Esophagus muscularis mucosa (tissue), 4 donors: ENCODE data around the gene SLC25A10. TPM values are rescaled to one million over a fixed set of nuclear protein-coding genes. Genes with fewer than 3 reads are reported as not detected.
A peak's percentile ranks its signal among the peaks of the same experiment; 100 is the strongest.

Source experiments
- DNase-seq: peaks from one replicate; pipeline ENCODE4 v3.0.0-alpha.2; 2017; ENCODE audit errors: extremely low spot score
- H3K27ac ChIP-seq, 4 donors: fragments of 200-600 bp; sonication (generic); replicated peaks in 1 of 4; 1 replicate in 3 of 4; 2 replicates in 1 of 4; pipeline ENCODE4 v1.5.1; 2016 to 2019; ENCODE audit warnings: mild to moderate bottlenecking in 1 of 4
- H3K27me3 ChIP-seq, 4 donors: fragments of 200-600 bp; sonication (generic); one replicate each; pipeline versions ENCODE4 v1.5.1 to v1.6.0; 2016 to 2019
- H3K36me3 ChIP-seq, 4 donors: fragments of 200-600 bp; sonication (generic); one replicate each; pipeline ENCODE4 v1.5.1; 2016 to 2019
- H3K4me1 ChIP-seq, 4 donors: fragments of 200-600 bp; sonication (generic); one replicate each; pipeline ENCODE4 v1.5.1; 2016 to 2019
- H3K4me3 ChIP-seq, 4 donors: fragments of 200-600 bp; sonication (generic); 1 replicate in 2 of 4; 2 replicates in 2 of 4; pipeline ENCODE4 v1.5.1; 2016 to 2019; ENCODE audit warnings: mild to moderate bottlenecking in 4 of 4, moderate library complexity in 1 of 4
- H3K9me3 ChIP-seq, 4 donors: fragments of 200-600 bp; sonication (generic); 1 replicate in 3 of 4; 2 replicates in 1 of 4; pipeline ENCODE4 v1.5.1; 2016 to 2019
- EP300 ChIP-seq: sonication (generic); formaldehyde crosslinking; IDR thresholded peaks from one replicate; pipeline ENCODE4 v1.6.1; 2017; ENCODE audit warnings: antibody characterized with exemption
- POLR2A ChIP-seq: fragments of 450-650 bp; IDR thresholded peaks from one replicate; pipeline ENCODE4 v1.6.1; 2017; ENCODE audit warnings: antibody characterized with exemption, moderate library complexity, mild to moderate bottlenecking, low read depth
- POLR2AphosphoS5 ChIP-seq, 2 donors: sonication (generic); formaldehyde crosslinking; IDR thresholded peaks; one replicate each; pipeline ENCODE4 v1.6.1; 2017; ENCODE audit warnings: antibody characterized with exemption in 2 of 2
- WGBS: methylation state at CpG from one replicate; pipeline ENCODE4 v1.1.5; 2018; 5-methylcytosine and 5-hydroxymethylcytosine counted together
- intact Hi-C: fragments of 100-400 bp; cut with DNase I; formaldehyde crosslinking; loops from one replicate; pipeline ENCODE4 v1.15.1; 2023
- total RNA-seq, 4 donors: library from RNA; depleted of rRNA; stranded (reverse); fragments of >200 nt; gene quantifications; one replicate each; pipeline versions ENCODE4 v1.1.0 to v1.2.1, GENCODE V29; 2016
- TF ChIP-seq, protein P1 (sequence below), 3 experiments: fragments of 200-600 bp in 2 of 3; fragments of 450-650 bp in 1 of 3; sonication (generic) in 2 of 3; IDR thresholded peaks; one replicate each; pipeline ENCODE4 v1.5.1; 2017 to 2019; ENCODE audit warnings: antibody characterized with exemption in 3 of 3, mild to moderate bottlenecking in 2 of 3, moderate library complexity in 1 of 3

SLC25A10 gene
- total RNA-seq, 4 donors from 2014 or later = 2.1 to 5.5 (median 4.8) TPM

DNA sequence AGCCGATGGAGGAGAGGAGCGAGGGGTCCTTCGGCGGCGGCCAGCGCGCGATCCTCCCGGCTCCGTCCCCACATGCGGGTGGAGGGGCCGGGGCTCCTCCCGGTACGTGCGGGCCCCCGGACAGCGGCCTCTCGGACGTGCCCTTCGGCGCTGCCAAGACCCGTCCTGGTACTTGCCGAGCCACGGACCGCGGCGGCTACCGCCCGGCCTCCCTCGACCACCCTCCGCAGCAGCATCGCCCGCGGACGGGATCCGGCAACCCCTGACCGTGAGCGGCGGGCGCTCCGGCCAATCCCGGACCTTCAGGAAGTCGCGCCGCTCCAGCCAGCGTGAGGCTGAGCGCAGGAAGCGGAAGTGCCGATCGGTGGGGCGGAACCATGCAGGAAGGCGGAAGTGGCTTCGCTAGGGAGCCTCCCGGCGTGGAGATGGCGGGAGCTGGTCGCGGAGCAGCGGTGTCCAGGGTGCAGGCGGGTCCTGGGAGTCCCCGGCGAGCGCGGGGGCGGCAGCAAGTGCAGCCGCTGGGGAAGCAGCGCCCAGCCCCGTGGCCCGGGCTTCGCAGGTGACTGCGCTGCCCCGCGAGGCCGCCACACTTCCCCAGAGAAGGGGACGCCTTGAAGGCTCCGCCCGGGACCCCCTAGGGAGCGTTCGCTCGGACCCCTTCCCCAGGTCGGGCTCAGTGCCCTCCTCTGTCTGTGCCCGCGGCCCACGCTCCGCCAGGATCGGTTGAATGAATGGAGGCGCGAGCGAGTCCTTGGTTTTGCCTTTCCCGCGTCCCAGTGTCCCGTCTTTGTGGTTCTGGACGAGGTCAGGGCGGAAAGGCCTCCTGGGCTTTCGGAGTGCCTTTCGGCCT is 45.5 kb upstream of the SLC25A10 start, which contains the start of the genes CCDC137 and OXLD1:
Gene CCDC137, plus strand, starts transcription at position 396 of the 850 bp plus-strand sequence. Its CDS starts 30 bp downstream, at position 426.
Gene OXLD1, minus strand, starts transcription at position 264 of the 850 bp plus-strand sequence. Its CDS starts 28 bp downstream, at position 236.
- intact Hi-C loops = loop anchor here (2.0 kb wide), 1 partner anchor 30 kb away; the partner anchor contains the start of genes NPLOC4 and TSPAN10
- WGBS = under 1% methylated on average over 42 of the region's 96 CpGs

DNA sequence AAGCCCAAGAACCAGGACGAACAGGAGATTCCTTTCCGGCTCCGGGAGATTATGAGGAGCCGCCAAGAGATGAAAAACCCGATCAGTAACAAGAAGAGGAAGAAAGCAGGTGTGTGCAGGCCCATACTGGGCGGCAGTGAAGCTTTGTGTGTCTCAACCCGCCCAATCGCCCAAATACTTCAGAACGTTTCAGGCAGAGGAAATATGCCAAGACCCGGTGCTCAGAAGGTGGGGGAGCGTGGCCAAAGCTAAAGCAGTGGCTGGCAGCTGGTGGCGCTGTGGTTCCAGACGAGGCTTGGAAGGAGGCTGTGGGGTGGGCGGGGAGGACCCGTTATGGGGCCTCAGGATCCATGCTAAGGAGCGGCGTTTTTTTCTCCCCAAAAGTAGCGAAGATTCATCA is 44.3 kb upstream of the SLC25A10 start:
- intact Hi-C loops = loop anchor here (2.0 kb wide), 1 partner anchor 31 kb away; the partner anchor contains the start of genes NPLOC4 and TSPAN10

More for the DNA sequence above, 45.5 kb upstream of the SLC25A10 start, which contains the start of the genes CCDC137 and OXLD1:
- H3K4me1 ChIP-seq = peaks cover 21 to 35% (median 30%) of the 10 kb centered on the region in 4 donors
- H3K27me3 ChIP-seq = no peaks in the 10 kb centered on the region
- peak; percentile 98 for DNase-seq
- H3K4me3 ChIP-seq = peak within 1 kb of the TSS; percentile 90 to 100 (median 96)
- TF ChIP-seq POLR2A (peak; percentile 55), EP300 (no peak), POLR2AphosphoS5 (IDR thresholded peaks at IDR 0.05) (peak; percentile 96 to 99)
- TF ChIP-seq, protein P1, sequence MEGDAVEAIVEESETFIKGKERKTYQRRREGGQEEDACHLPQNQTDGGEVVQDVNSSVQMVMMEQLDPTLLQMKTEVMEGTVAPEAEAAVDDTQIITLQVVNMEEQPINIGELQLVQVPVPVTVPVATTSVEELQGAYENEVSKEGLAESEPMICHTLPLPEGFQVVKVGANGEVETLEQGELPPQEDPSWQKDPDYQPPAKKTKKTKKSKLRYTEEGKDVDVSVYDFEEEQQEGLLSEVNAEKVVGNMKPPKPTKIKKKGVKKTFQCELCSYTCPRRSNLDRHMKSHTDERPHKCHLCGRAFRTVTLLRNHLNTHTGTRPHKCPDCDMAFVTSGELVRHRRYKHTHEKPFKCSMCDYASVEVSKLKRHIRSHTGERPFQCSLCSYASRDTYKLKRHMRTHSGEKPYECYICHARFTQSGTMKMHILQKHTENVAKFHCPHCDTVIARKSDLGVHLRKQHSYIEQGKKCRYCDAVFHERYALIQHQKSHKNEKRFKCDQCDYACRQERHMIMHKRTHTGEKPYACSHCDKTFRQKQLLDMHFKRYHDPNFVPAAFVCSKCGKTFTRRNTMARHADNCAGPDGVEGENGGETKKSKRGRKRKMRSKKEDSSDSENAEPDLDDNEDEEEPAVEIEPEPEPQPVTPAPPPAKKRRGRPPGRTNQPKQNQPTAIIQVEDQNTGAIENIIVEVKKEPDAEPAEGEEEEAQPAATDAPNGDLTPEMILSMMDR (IDR thresholded peaks at IDR 0.05) = no peak
- peak within 1 kb of the TSS; percentile 79 to 93 (median 88) for H3K27ac ChIP-seq
- H3K9me3 ChIP-seq = no peaks in the 10 kb centered on the region
- H3K36me3 ChIP-seq = peaks cover 1 to 53% (median 37%) of the 10 kb centered on the region in 4 donors

DNA sequence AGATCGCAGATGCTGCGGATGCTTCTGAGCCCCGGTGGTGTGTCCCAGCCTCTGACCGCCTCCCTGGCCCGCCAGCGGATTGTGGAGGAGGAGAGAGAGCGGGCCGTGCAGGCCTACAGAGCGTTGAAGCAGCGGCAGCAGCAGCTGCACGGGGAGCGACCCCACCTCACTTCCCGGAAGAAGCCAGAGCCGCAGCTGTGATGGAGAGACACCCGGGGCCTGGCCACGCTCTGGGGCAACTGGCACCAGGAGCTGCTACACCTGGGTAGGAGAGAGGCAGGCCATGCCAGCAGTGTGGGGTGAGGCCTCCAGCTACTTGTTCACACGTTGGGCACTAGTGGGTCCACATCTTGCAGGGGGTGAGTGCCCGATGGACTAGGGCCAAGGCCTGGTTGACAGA is 39.6 kb upstream of the SLC25A10 start:
- 89% methylated on average over 10 of the region's 18 CpGs for WGBS
- no peaks in the 10 kb centered on the region for H3K9me3 ChIP-seq
- TF ChIP-seq, protein P1 (IDR thresholded peaks at IDR 0.05) = no peak
- TF ChIP-seq POLR2AphosphoS5 (IDR thresholded peaks at IDR 0.05) (no peak), EP300 (no peak), POLR2A (no peak)
- no peaks in the 10 kb centered on the region for H3K27me3 ChIP-seq
- H3K4me3 ChIP-seq = no peak overlapping the region
- peaks cover 10 to 22% (median 16%) of the 10 kb centered on the region in 4 donors for H3K4me1 ChIP-seq
- no peak for DNase-seq
- intact Hi-C loops = no loop called here
- H3K36me3 ChIP-seq = peaks cover 27 to 69% (median 64%) of the 10 kb centered on the region in 4 donors
- H3K27ac ChIP-seq = no peak overlapping the region

More for the DNA sequence above, 44.3 kb upstream of the SLC25A10 start:
- no peaks in the 10 kb centered on the region for H3K9me3 ChIP-seq
- no peak overlapping the region for H3K27ac ChIP-seq
- no peak for DNase-seq
- peaks cover 21 to 35% (median 30%) of the 10 kb centered on the region in 4 donors for H3K4me1 ChIP-seq
- WGBS = 85% methylated on average over 18 of the region's 18 CpGs
- peak overlapping the region; percentile 90 to 100 (median 96) for H3K4me3 ChIP-seq
- peaks cover 13 to 65% (median 49%) of the 10 kb centered on the region in 4 donors for H3K36me3 ChIP-seq
- no peaks in the 10 kb centered on the region for H3K27me3 ChIP-seq
- no peak for TF ChIP-seq EP300
- no peak for TF ChIP-seq POLR2A
- no peak for TF ChIP-seq POLR2AphosphoS5 (IDR thresholded peaks at IDR 0.05)
- TF ChIP-seq, protein P1 (IDR thresholded peaks at IDR 0.05) = no peak

DNA sequence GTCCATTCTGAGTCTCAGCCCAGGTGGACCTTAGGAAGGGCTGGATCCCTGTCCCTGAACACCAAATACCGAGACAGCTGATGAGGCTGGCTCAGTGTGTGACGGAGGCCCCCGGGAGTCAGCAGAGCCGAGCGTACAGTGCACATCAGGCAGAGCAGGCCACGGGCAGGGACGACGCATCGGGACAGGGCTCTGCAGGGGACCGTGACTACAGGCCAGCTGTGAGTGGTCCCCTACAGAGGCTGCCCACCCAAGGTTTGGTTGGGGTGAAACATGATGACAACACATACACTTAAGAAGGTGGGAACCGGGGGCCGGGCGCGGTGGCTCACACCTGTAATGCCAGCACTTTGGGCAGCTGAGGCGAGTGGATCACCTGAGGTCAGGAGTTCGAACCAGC is 39.1 kb upstream of the SLC25A10 start:
- Histone ChIP-seq H3K36me3 (peaks cover 27 to 67% (median 64%) of the 10 kb centered on the region in 4 donors), H3K4me1 (peaks cover 7 to 18% (median 12%) of the 10 kb centered on the region in 4 donors), H3K27me3 (no peaks in the 10 kb centered on the region), H3K4me3 (no peak overlapping the region), H3K27ac (no peak overlapping the region), H3K9me3 (no peaks in the 10 kb centered on the region)
- TF ChIP-seq POLR2A (no peak), EP300 (no peak), POLR2AphosphoS5 (IDR thresholded peaks at IDR 0.05) (no peak)
- TF ChIP-seq, protein P1 (IDR thresholded peaks at IDR 0.05) = no peak
- intact Hi-C loops = no loop called here
- 90% methylated on average over 6 of the region's 16 CpGs for WGBS
- DNase-seq = no peak
